ENCODE measurements around the gene ARID3B. TPM values are rescaled to one million over a fixed set of nuclear protein-coding genes. Genes with fewer than 3 reads are reported as not detected.
"Not testable (repeated sequence)": the region's sequence is repeated elsewhere in the genome, so short reads cannot be mapped to it uniquely, and the experiment has no call there.

Gene ARID3B
- total and polyA plus RNA-seq, 2 donors (not counting 1 experiment from before 2014, with no cell fraction given), result 0.72 to 0.99 TPM

GRCh38 chr15:74593122-74593521 lies 52.1 kb downstream of the ARID3B start:
- H4K20me1 ChIP-seq (ENCODE audit: control insufficient read depth, extremely low read depth, insufficient read depth, low read length), result no peaks in the 10 kb centered on the region
- no peak overlapping the region for H3K27ac ChIP-seq (ENCODE audit: insufficient read depth, low read length)
- H2AFZ ChIP-seq (ENCODE audit: low read length), result no peak overlapping the region
- H3K4me1 ChIP-seq (ENCODE audit: control insufficient read depth, extremely low read depth, insufficient read depth, low read length), result peaks cover 4% of the 10 kb centered on the region
- H3K4me2 ChIP-seq (ENCODE audit: extremely low read depth, insufficient read depth, low read length), result no peak overlapping the region
- no peaks in the 10 kb centered on the region for H3K27me3 ChIP-seq (ENCODE audit: control insufficient read depth, insufficient read depth, low read length)
- no peaks in the 10 kb centered on the region for H3K79me2 ChIP-seq (ENCODE audit: control insufficient read depth, insufficient read depth, low read length)
- TF ChIP-seq EZH2 (IDR thresholded peaks at IDR 0.05; ENCODE audit: low read length, missing control alignments) (no peak), CTCF (conservative IDR thresholded peaks at IDR 0.05 in 1 of 2, IDR thresholded peaks at IDR 0.05 in 1 of 2; ENCODE audit: low read depth in 1 of 2, low read length in 2 of 2) (no peak)
- H3K4me3 ChIP-seq (replicated peaks in 1 of 4; ENCODE audit: control extremely low read depth in 1 of 4, insufficient read depth in 1 of 4, low read depth in 3 of 4, low read length in 4 of 4), result no peak overlapping the region
- H3K9ac ChIP-seq (ENCODE audit: insufficient read depth, low read length), result no peak overlapping the region
- no peak for DNase-seq (ENCODE audit: low read depth in 2 of 2)
- H3K9me3 ChIP-seq (ENCODE audit: control insufficient read depth, insufficient read depth, low read depth, low read length), result no peaks in the 10 kb centered on the region
- peaks cover 3% of the 10 kb centered on the region for H3K36me3 ChIP-seq (ENCODE audit: control insufficient read depth, insufficient read depth, low read length)

GRCh38 chr15:74594455-74594854 lies 53.4 kb downstream of the ARID3B start:
- DNase-seq (ENCODE audit: low read depth in 2 of 2), result no peak
- Histone ChIP-seq H3K79me2 (ENCODE audit: control insufficient read depth, insufficient read depth, low read length) (no peaks in the 10 kb centered on the region), H4K20me1 (ENCODE audit: control insufficient read depth, extremely low read depth, insufficient read depth, low read length) (no peaks in the 10 kb centered on the region), H3K4me2 (ENCODE audit: extremely low read depth, insufficient read depth, low read length) (no peak overlapping the region), H3K9me3 (ENCODE audit: control insufficient read depth, insufficient read depth, low read depth, low read length) (no peaks in the 10 kb centered on the region), H2AFZ (ENCODE audit: low read length) (no peak overlapping the region), H3K27me3 (ENCODE audit: control insufficient read depth, insufficient read depth, low read length) (no peaks in the 10 kb centered on the region), H3K4me1 (ENCODE audit: control insufficient read depth, extremely low read depth, insufficient read depth, low read length) (no peaks in the 10 kb centered on the region), H3K27ac (ENCODE audit: insufficient read depth, low read length) (no peak overlapping the region), H3K9ac (ENCODE audit: insufficient read depth, low read length) (no peak overlapping the region), H3K4me3 (replicated peaks in 1 of 4; ENCODE audit: control extremely low read depth in 1 of 4, insufficient read depth in 1 of 4, low read depth in 3 of 4, low read length in 4 of 4) (no peak overlapping the region), H3K36me3 (ENCODE audit: control insufficient read depth, insufficient read depth, low read length) (peaks cover 3% of the 10 kb centered on the region)
- TF ChIP-seq EZH2 (IDR thresholded peaks at IDR 0.05; ENCODE audit: low read length, missing control alignments) (no peak), CTCF (conservative IDR thresholded peaks at IDR 0.05 in 1 of 2, IDR thresholded peaks at IDR 0.05 in 1 of 2; ENCODE audit: low read depth in 1 of 2, low read length in 2 of 2) (no peak)

GRCh38 chr15:74595271-74595670 lies 54.3 kb downstream of the ARID3B start:
- H3K9ac ChIP-seq (ENCODE audit: insufficient read depth, low read length), result no peak overlapping the region
- no peaks in the 10 kb centered on the region for H3K27me3 ChIP-seq (ENCODE audit: control insufficient read depth, insufficient read depth, low read length)
- H3K79me2 ChIP-seq (ENCODE audit: control insufficient read depth, insufficient read depth, low read length), result no peaks in the 10 kb centered on the region
- peaks cover 3% of the 10 kb centered on the region for H3K36me3 ChIP-seq (ENCODE audit: control insufficient read depth, insufficient read depth, low read length)
- TF ChIP-seq EZH2 (IDR thresholded peaks at IDR 0.05; ENCODE audit: low read length, missing control alignments) (no peak), CTCF (conservative IDR thresholded peaks at IDR 0.05 in 1 of 2, IDR thresholded peaks at IDR 0.05 in 1 of 2; ENCODE audit: low read depth in 1 of 2, low read length in 2 of 2) (no peak)
- no peaks in the 10 kb centered on the region for H3K4me1 ChIP-seq (ENCODE audit: control insufficient read depth, extremely low read depth, insufficient read depth, low read length)
- no peaks in the 10 kb centered on the region for H3K9me3 ChIP-seq (ENCODE audit: control insufficient read depth, insufficient read depth, low read depth, low read length)
- no peak for DNase-seq (ENCODE audit: low read depth in 2 of 2)
- no peak overlapping the region for H2AFZ ChIP-seq (ENCODE audit: low read length)
- no peak overlapping the region for H3K4me2 ChIP-seq (ENCODE audit: extremely low read depth, insufficient read depth, low read length)
- H4K20me1 ChIP-seq (ENCODE audit: control insufficient read depth, extremely low read depth, insufficient read depth, low read length), result no peaks in the 10 kb centered on the region
- H3K27ac ChIP-seq (ENCODE audit: insufficient read depth, low read length), result no peak overlapping the region
- H3K4me3 ChIP-seq (replicated peaks in 1 of 4; ENCODE audit: control extremely low read depth in 1 of 4, insufficient read depth in 1 of 4, low read depth in 3 of 4, low read length in 4 of 4), result no peak overlapping the region

GRCh38 chr15:74596736-74597135 lies 55.7 kb downstream of the ARID3B start:
- not testable (repeated sequence) for DNase-seq (ENCODE audit: low read depth in 2 of 2); H3K27ac ChIP-seq (ENCODE audit: insufficient read depth, low read length); H3K79me2 ChIP-seq (ENCODE audit: control insufficient read depth, insufficient read depth, low read length); H3K9me3 ChIP-seq (ENCODE audit: control insufficient read depth, insufficient read depth, low read depth, low read length); H4K20me1 ChIP-seq (ENCODE audit: control insufficient read depth, extremely low read depth, insufficient read depth, low read length); H3K4me2 ChIP-seq (ENCODE audit: extremely low read depth, insufficient read depth, low read length); H3K4me1 ChIP-seq (ENCODE audit: control insufficient read depth, extremely low read depth, insufficient read depth, low read length); H3K9ac ChIP-seq (ENCODE audit: insufficient read depth, low read length); H3K36me3 ChIP-seq (ENCODE audit: control insufficient read depth, insufficient read depth, low read length); H3K27me3 ChIP-seq (ENCODE audit: control insufficient read depth, insufficient read depth, low read length); H3K4me3 ChIP-seq (replicated peaks in 1 of 4; ENCODE audit: control extremely low read depth in 1 of 4, insufficient read depth in 1 of 4, low read depth in 3 of 4, low read length in 4 of 4); H2AFZ ChIP-seq (ENCODE audit: low read length)

GRCh38 chr15:74597146-74597705 lies 56.2 kb downstream of the ARID3B start:
- not testable (repeated sequence) for H3K9ac ChIP-seq (ENCODE audit: insufficient read depth, low read length); H3K4me2 ChIP-seq (ENCODE audit: extremely low read depth, insufficient read depth, low read length); H4K20me1 ChIP-seq (ENCODE audit: control insufficient read depth, extremely low read depth, insufficient read depth, low read length); H3K79me2 ChIP-seq (ENCODE audit: control insufficient read depth, insufficient read depth, low read length); H2AFZ ChIP-seq (ENCODE audit: low read length); H3K36me3 ChIP-seq (ENCODE audit: control insufficient read depth, insufficient read depth, low read length); DNase-seq (ENCODE audit: low read depth in 2 of 2); H3K9me3 ChIP-seq (ENCODE audit: control insufficient read depth, insufficient read depth, low read depth, low read length); H3K27ac ChIP-seq (ENCODE audit: insufficient read depth, low read length); H3K4me3 ChIP-seq (replicated peaks in 1 of 4; ENCODE audit: control extremely low read depth in 1 of 4, insufficient read depth in 1 of 4, low read depth in 3 of 4, low read length in 4 of 4); H3K4me1 ChIP-seq (ENCODE audit: control insufficient read depth, extremely low read depth, insufficient read depth, low read length); H3K27me3 ChIP-seq (ENCODE audit: control insufficient read depth, insufficient read depth, low read length)
